Brain pericyte (primary cell): ENCODE data around the gene MYH4.

Source experiments
- DNase-seq: peaks from one replicate; pipeline ENCODE4 v3.0.0-alpha.2; 2012; ENCODE audit warnings: low read depth, low spot score

MYH4 gene

GRCh38 chr17:10421900-10422542 lies 47.3 kb downstream of the MYH4 start, which contains the start of gene MYH8:
TSS of gene MYH8 (minus strand) at chr17:10421950. CDS start at chr17:10420227, 1,723 bp downstream.
- DNase-seq = no peak

- DNase-seq = no peak
Observed at GRCh38 chr17:10421211-10421610, 48.1 kb downstream of the MYH4 start.

GRCh38 chr17:10420811-10421210 lies 48.5 kb downstream of the MYH4 start:
- no peak for DNase-seq

GRCh38 chr17:10417431-10417830 lies 51.9 kb downstream of the MYH4 start:
- DNase-seq = no peak

- no peak for DNase-seq
Observed at GRCh38 chr17:10415161-10415560, 54.2 kb downstream of the MYH4 start.

GRCh38 chr17:10403589-10403988 lies 65.8 kb downstream of the MYH4 start:
- no peak for DNase-seq

- no peak for DNase-seq
Observed at GRCh38 chr17:10398352-10398751, 71.0 kb downstream of the MYH4 start.

GRCh38 chr17:10396524-10397163 lies 72.7 kb downstream of the MYH4 start:
- DNase-seq = no peak

GRCh38 chr17:10394201-10394887 lies 75.0 kb downstream of the MYH4 start:
- no peak for DNase-seq
